Lung (tissue), 12 donors: ENCODE data around the gene FAM114A2. TPM values are rescaled to one million over a fixed set of nuclear protein-coding genes. Genes with fewer than 3 reads are reported as not detected.
"Not testable (repeated sequence)": the region's sequence is repeated elsewhere in the genome, so short reads cannot be mapped to it uniquely, and the experiment has no call there.

ENCODE experiments used
- ATAC-seq: fragments of 200-7000 bp; cut with Tn5 transposase; one replicate; pipeline ENCODE4 v1.9.1; 2020; ENCODE audit warnings: moderate number of reproducible peaks; ENCODE audit not compliant: insufficient read depth, low FRiP score
- DNase-seq, 3 donors: peaks; one replicate each; pipeline ENCODE4 v3.0.0-alpha.2; 2013 to 2017
- H3K27ac ChIP-seq, 2 donors: one replicate each; pipeline ENCODE4 v1.5.1; 2013; ENCODE audit warnings: mild to moderate bottlenecking in 2 of 2, moderate library complexity in 2 of 2, control low read depth in 1 of 2, inconsistent platforms in 1 of 2, low read depth in 1 of 2, low read length in 1 of 2
- H3K27me3 ChIP-seq, 3 donors: one replicate each; pipeline ENCODE4 v1.5.1; 2013; ENCODE audit warnings: low read length in 2 of 3; ENCODE audit not compliant: control insufficient read depth in 3 of 3, insufficient read depth in 3 of 3
- H3K36me3 ChIP-seq, 4 donors: one replicate each; pipeline ENCODE4 v1.5.1; 2013; ENCODE audit warnings: low read length in 4 of 4, mild to moderate bottlenecking in 1 of 4, moderate library complexity in 1 of 4; ENCODE audit not compliant: control insufficient read depth in 4 of 4, insufficient read depth in 4 of 4
- H3K4me1 ChIP-seq, 5 donors: one replicate each; pipeline ENCODE4 v1.5.1; 2013; ENCODE audit warnings: low read length in 5 of 5, mild to moderate bottlenecking in 2 of 5, moderate library complexity in 1 of 5; ENCODE audit not compliant: control insufficient read depth in 5 of 5, insufficient read depth in 5 of 5
- H3K4me3 ChIP-seq: one replicate; pipeline ENCODE4 v1.5.1; 2013; ENCODE audit warnings: mild to moderate bottlenecking, control low read depth, moderate library complexity
- H3K9ac ChIP-seq, 2 donors: one replicate each; pipeline ENCODE4 v1.5.1; 2013; ENCODE audit warnings: low read length in 2 of 2, control low read depth in 1 of 2; ENCODE audit not compliant: insufficient read depth in 1 of 2
- H3K9me3 ChIP-seq, 4 donors: one replicate each; pipeline ENCODE4 v1.5.1; 2013; ENCODE audit warnings: low read length in 3 of 4, mild to moderate bottlenecking in 1 of 4, moderate library complexity in 1 of 4; ENCODE audit not compliant: control insufficient read depth in 4 of 4, insufficient read depth in 3 of 4
- WGBS, 2 donors: extraction: QIAGEN DNeasy Blood & Tissue Kit; methylation state at CpG; one replicate each; pipeline ENCODE4 v1.1.7; 2013; 5-methylcytosine and 5-hydroxymethylcytosine counted together
- polyA plus RNA-seq, 2 donors: library from polyadenylated mRNA; stranded (reverse); fragments of 200-250 nt; gene quantifications; one replicate each; pipeline ENCODE4 v1.2.1, GENCODE V29; 2013
- total RNA-seq, 2 donors: library from RNA; depleted of rRNA in 1 of 2; stranded (reverse); fragments of >200 nt in 1 of 2; gene quantifications; one replicate each; pipeline ENCODE4 v1.2.1, GENCODE V29; 2014 to 2021
- TF ChIP-seq, protein P1 (sequence below): IDR thresholded peaks from 2 replicates; pipeline ENCODE4 v1.5.1; 2012; ENCODE audit warnings: mild to moderate bottlenecking; ENCODE audit errors: control extremely low read depth, extremely low read depth
- donor health status: control.
- donor health status: control.
- donor health status: Bipolar disorder and iron deficiency.
- donor health status: healthy.
- donor health status: DM: yes; HTN: yes; CAD: no.

The FAM114A2 gene
- total and polyA plus RNA-seq, 4 donors = 7.3 to 49.7 (median 26.6) TPM

DNA sequence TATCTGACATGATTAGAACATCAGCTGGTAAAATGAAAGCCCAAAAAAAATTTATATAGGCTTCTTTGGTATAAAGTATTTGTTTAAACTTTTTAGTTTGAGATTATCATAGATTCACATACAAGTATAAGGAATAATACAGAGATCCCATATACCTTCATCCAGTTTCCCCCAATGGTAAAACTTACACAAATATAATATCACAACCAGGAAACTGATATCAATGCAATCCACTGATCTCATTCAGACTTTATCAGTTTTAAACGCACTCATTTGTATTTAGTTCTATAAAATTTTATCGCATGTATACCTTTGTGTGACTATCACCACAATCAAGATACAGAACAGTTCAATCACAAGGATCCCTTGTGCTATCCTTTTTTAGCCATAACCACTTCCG lies 3.8 kb downstream of the FAM114A2 start:
- peaks cover 0 to 10% (median 9%) of the 10 kb centered on the region in 4 donors for H3K36me3 ChIP-seq
- WGBS, 2 donors = 95 to 98% methylated on average over 3 of the region's 3 CpGs
- no peak for DNase-seq
- no peak overlapping the region for H3K27ac ChIP-seq
- TF ChIP-seq, protein P1, sequence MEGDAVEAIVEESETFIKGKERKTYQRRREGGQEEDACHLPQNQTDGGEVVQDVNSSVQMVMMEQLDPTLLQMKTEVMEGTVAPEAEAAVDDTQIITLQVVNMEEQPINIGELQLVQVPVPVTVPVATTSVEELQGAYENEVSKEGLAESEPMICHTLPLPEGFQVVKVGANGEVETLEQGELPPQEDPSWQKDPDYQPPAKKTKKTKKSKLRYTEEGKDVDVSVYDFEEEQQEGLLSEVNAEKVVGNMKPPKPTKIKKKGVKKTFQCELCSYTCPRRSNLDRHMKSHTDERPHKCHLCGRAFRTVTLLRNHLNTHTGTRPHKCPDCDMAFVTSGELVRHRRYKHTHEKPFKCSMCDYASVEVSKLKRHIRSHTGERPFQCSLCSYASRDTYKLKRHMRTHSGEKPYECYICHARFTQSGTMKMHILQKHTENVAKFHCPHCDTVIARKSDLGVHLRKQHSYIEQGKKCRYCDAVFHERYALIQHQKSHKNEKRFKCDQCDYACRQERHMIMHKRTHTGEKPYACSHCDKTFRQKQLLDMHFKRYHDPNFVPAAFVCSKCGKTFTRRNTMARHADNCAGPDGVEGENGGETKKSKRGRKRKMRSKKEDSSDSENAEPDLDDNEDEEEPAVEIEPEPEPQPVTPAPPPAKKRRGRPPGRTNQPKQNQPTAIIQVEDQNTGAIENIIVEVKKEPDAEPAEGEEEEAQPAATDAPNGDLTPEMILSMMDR = no peak
- H3K27me3 ChIP-seq = no peaks in the 10 kb centered on the region
- H3K9me3 ChIP-seq = no peaks in the 10 kb centered on the region
- H3K4me3 ChIP-seq = no peak overlapping the region
- H3K4me1 ChIP-seq = peaks cover 0 to 16% (median 10%) of the 10 kb centered on the region in 5 donors
- ATAC-seq = no peak
- no peak overlapping the region for H3K9ac ChIP-seq

GRCh38 chr5:154031937-154032489 lies 6.7 kb downstream of the FAM114A2 start:
- no peaks in the 10 kb centered on the region for H3K9me3 ChIP-seq
- 74 to 85% methylated on average over 2 of the region's 2 CpGs for whole genome bisulfite sequencing, 2 donors
- DNase-seq (no peak), ATAC-seq (no peak)
- no peaks in the 10 kb centered on the region for H3K27me3 ChIP-seq
- H3K4me3 ChIP-seq = no peak overlapping the region
- H3K27ac ChIP-seq = no peak overlapping the region
- TF ChIP-seq, protein P1 = no peak
- H3K36me3 ChIP-seq = peaks cover 1 to 17% (median 9%) of the 10 kb centered on the region in 4 donors
- H3K9ac ChIP-seq = no peak overlapping the region
- H3K4me1 ChIP-seq = peaks cover 0 to 3% (median under 1%) of the 10 kb centered on the region in 5 donors

- no peak overlapping the region for H3K27ac ChIP-seq
- no peaks in the 10 kb centered on the region for H3K4me1 ChIP-seq
- DNase-seq = no peak
- no peak overlapping the region for H3K4me3 ChIP-seq
- no peaks in the 10 kb centered on the region for H3K27me3 ChIP-seq
- peaks cover 5 to 25% (median 18%) of the 10 kb centered on the region in 4 donors for H3K36me3 ChIP-seq
- TF ChIP-seq, protein P1 = no peak
- H3K9ac ChIP-seq = no peak overlapping the region
- H3K9me3 ChIP-seq = no peaks in the 10 kb centered on the region
- ATAC-seq = no peak
These were observed 12.8 kb downstream of the FAM114A2 start for GRCh38 chr5:154025951-154026350.

- H3K9me3 ChIP-seq, H3K27me3 ChIP-seq, H3K4me3 ChIP-seq, ATAC-seq, DNase-seq, H3K4me1 ChIP-seq, H3K27ac ChIP-seq, H3K9ac ChIP-seq: not testable (repeated sequence)
- peaks cover 5 to 13% (median 10%) of the 10 kb centered on the region in 4 donors for H3K36me3 ChIP-seq
- 94 to 97% methylated on average over 1 of the region's 1 CpG for WGBS, 2 donors
These were observed 19.8 kb downstream of the FAM114A2 start for GRCh38 chr5:154018919-154019318.
